ENCODE data around the gene ABCB6. TPM values are rescaled to one million over a fixed set of nuclear protein-coding genes. Genes with fewer than 3 reads are reported as not detected.

ABCB6 gene
- total and polyA plus RNA-seq, 2 of the 8 experiments (the other 6 are each of a cell fraction or from before 2014, with no cell fraction given): 44.9 to 50.6 TPM

GRCh38 chr2:219218732-219219701 lies at the start of gene ABCB6 (continued):
- TF ChIP-seq RAD21 (IDR thresholded peaks at IDR 0.05 in 1 of 2, conservative IDR thresholded peaks at IDR 0.05 in 1 of 2; ENCODE audit: low read depth in 2 of 2, low read length in 2 of 2): peak in 1 of 2 experiments; percentile 11; a peak in 1 of 4 replicates
- peak; percentile 47; the same call in 1 of the 2 replicates for TF ChIP-seq BACH1 (IDR thresholded peaks at IDR 0.05; ENCODE audit: low read length)
- peak; percentile 99 for TF ChIP-seq E2F6 (IDR thresholded peaks at IDR 0.05)
- TF ChIP-seq TAF7 (optimal IDR thresholded peaks at IDR 0.05; ENCODE audit: borderline replicate concordance, low read depth, low read length): peak; percentile 49
- peak in 1 of 3 experiments; percentile 2; a peak in 2 of 4 replicates for TF ChIP-seq CTCF (IDR thresholded peaks at IDR 0.05; ENCODE audit: control extremely low read depth in 1 of 3, insufficient read depth in 1 of 3, low read depth in 1 of 3, low read length in 3 of 3)
- no peak for TF ChIP-seq KDM1A (IDR thresholded peaks at IDR 0.05; ENCODE audit: borderline replicate concordance, low read length)

Measured in H1 (cell line).